Right hindlimb (tissue), 1 donor: ENCODE results near the gene PDYN.
"Not testable (repeated sequence)": the region's sequence is repeated elsewhere in the genome, so short reads cannot be mapped to it uniquely, and the experiment has no call there.

Experiments
- DNase-seq: peaks from one replicate; pipeline ENCODE4 v3.0.0-alpha.2; 2018

Gene PDYN

GRCh38 chr20:1993986-1994385 lies at the start of gene PDYN:
Gene PDYN (minus strand): TSS chr20:1994058. CDS start chr20:1983084, 10,974 bp downstream.
- no peak for DNase-seq

GRCh38 chr20:2042400-2042799 lies 48.5 kb upstream of the PDYN start:
- no peak for DNase-seq

DNA sequence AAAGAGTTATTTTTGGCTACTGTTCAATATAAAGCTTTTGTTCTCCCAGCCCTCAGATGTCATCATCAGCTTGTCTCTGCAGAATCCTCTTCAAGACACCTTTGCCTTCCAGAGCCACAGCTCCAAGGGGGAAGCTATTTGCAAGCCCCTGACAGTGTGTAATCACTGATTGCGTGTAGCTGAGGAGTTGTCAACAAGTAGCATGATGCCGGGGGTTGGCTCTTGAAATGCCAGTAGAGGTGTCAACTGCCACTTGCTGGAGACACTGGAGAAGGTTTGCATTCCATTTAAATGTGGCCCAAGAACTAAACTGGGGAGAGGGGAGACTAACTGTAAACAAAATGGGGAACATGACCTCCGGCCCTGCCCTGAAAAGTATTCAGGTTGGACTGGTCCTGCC lies 44.3 kb upstream of the PDYN start:
- no peak for DNase-seq

DNA sequence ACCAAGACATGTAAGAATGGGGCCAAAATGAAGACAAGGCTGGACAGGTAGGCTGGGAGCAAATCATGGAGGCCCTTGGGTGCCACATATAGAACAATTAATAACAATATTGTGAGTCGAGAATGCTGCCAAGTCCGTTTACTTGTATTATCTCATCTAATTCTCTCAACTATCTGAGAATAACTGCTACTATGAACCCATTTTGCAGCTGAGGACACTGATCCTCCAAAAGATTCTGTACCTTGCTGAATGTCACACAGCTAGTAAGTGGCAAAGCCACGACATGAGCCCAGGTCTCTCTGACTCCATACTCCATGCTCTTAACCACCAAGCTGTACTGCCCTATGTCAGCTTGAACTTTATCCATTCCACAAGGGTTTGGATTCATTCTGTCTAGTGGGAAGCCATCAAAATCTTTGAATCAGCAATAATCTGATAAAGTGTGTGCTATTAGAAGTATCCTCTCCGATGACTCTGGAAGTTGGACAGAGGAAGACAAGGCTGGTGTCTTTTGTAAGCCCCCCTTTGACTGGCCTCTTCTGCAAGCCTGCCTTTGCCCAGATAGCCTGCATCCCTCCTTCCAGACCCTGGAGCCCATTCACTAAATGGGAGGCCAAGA lies 43.5 kb upstream of the PDYN start:
- DNase-seq = no peak

GRCh38 chr20:2036357-2036756 lies 42.5 kb upstream of the PDYN start:
- not testable (repeated sequence) for DNase-seq

DNA sequence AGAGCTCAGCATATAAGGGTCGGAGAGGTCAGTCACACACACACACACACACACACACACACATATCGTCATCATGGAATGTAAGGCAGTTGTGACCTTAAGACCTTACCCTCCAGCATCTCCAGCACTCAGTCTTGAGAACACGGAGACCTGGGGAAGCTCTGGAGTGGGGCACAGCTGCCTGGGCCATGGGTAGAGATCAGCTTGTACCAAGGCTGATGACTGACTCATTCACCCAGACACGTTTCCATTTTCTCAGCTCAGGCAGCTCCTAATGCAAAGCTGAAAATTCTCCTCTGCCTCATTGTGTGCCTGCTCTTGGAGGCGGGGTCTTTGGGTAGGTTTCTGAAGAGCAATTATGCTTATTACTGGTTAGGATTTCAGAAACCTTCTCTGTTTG lies 38.3 kb upstream of the PDYN start:
- no peak for DNase-seq

DNA sequence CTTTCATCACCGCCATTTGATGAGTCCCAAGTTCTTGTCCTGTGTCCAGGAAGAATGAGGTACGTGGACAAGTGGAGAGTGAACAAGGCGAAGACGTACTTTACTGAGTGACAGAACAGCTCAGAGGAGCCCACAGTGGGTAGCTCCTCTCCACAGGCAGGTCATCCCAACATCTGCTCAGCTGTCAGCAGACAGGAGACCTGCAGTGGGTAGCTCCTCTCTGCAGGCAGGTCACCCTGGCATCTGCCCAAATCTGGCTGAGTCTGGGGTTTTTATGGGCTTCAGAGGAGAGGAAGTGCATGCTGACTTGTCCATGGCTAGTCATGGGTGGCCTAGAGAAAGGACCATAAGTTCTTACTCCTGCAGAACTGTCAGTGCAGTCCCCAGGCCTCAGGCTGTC lies 32.7 kb upstream of the PDYN start:
- DNase-seq = no peak

GRCh38 chr20:2026004-2026403 lies 32.1 kb upstream of the PDYN start:
- no peak for DNase-seq

GRCh38 chr20:2023151-2023550 lies 29.3 kb upstream of the PDYN start:
- no peak for DNase-seq

- DNase-seq = no peak
Measured at GRCh38 chr20:2022163-2022562, 28.3 kb upstream of the PDYN start.

- DNase-seq = no peak
Measured at GRCh38 chr20:2010533-2010932, 16.7 kb upstream of the PDYN start.

DNA sequence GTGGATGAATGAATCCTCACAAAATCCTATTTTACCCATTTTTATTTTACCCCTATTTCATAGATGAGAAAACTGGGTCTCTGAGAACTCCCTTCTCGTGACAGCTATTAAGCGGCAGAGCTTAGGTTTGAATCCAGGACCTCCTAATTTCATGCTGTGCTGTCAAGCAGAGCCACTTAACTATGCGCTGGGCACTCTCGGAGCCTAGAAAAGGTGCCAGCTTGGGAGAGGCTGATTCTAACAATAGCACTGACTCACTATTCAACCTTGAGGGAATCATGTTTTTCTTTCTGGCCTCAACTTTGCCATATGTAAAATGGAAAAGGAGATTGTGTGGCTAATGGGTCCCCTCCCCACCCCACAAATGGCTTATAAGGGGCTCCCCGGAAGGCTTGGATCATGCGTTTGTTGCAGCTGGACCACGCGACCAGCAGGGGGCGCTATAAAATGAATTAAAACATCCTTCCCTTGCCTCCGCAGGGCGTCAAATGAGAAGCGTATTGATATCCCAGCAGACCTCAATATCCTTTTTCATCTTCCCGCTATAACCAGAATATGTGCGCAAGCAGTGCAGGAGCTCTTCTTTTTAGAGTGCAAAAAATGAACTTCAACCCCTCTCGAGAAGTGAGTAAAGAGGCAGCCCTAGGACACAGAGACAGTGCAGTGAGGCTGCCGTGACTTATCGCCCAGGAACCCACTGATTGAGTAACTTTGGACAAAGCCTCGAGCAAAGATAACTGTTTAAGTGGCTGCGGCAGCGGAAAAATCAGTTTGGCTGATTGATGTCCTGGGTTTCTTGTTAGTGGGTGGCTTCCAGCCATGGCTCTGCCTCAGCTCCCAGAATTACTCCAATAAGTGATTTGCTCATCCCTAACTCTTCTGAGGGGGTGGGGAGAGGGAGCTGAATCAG lies 12.8 kb upstream of the PDYN start:
- no peak for DNase-seq

GRCh38 chr20:2005831-2006426 lies 12.1 kb upstream of the PDYN start:
- DNase-seq = peak; percentile 78

GRCh38 chr20:2005359-2005758 lies 11.5 kb upstream of the PDYN start:
- no peak for DNase-seq

DNA sequence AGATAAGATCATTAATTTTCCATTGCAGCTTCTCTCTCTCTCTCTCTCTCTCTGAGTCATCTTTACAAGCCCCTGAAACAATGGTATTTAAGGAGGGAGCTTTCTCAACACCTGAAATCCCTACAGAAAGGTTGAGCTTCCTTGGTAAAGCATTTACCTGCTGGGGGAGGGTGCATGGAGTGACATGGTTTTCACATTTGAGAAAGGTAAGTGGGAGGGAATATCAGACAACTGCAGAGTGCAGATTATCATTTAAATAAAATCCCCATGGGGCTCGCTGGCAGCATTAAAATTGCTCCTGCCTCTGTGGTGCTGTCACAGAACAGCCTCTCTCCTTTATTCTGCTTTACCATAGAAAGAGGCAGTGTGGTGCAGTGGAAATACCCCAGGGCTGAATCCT lies 10.3 kb upstream of the PDYN start:
- no peak for DNase-seq

GRCh38 chr20:2002365-2002764 lies 8.5 kb upstream of the PDYN start:
- DNase-seq = no peak

DNA sequence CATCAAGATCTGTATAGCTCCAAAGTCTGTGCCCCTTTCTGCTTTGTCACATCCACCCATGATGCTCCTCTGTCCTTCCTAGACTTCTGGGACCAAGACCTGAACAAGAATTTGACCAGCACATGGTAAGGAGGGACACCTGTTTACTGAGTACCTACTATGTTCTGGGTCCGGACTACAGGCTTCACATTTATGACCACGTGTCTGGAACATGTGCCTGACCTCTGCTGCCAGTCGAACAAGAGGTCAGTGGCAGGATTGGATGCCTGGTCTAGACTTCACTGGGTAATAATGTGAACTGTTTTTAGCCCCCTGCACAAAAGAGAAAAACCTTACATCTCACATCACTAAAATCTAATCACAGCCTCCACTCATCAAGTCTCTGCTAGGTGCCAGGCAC lies 7.3 kb upstream of the PDYN start:
- DNase-seq = no peak

- no peak for DNase-seq
Measured at GRCh38 chr20:2000285-2000684, 6.4 kb upstream of the PDYN start.

GRCh38 chr20:1998715-1999114 lies 4.9 kb upstream of the PDYN start:
- no peak for DNase-seq

GRCh38 chr20:1998193-1998520 lies 4.3 kb upstream of the PDYN start:
- no peak for DNase-seq

- DNase-seq = no peak
Measured at GRCh38 chr20:1997483-1998192, 3.8 kb upstream of the PDYN start.

DNA sequence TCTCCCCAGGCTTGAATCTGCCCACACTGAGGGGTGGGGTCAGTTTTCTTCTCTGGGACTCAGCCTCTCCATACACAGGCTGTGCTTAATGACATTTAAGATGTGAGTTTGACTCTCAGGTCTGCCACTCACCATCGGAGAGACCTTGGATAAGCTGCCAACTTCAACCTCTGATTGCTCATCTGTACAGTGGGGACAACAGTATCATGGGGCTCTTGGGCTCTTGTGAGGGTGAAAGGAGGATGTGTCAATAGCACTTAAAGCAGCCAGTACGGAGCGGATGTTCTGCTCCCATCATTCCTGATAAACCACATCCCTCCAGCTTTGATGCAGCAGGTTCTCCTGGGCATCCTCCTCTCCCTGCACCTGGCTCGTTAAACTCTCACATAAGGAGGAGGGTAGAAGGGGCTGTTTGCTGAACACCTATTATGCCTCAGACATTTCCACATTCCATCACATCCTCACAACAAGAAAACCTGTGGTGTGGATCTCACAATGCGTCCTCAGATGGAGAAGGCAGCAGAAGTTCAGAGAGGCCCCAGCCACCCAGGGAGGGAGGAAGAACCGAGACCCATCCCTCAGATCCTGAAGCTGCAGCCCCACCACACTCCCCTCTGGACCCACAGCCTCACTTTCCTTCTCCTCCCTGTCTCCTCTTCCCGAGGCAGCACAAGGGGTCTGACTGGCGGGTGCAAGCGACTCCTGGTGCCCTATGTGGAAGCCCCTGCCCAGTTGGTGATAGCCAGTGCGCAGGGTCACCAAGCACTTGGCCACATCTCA lies 1.9 kb upstream of the PDYN start:
- no peak for DNase-seq

DNA sequence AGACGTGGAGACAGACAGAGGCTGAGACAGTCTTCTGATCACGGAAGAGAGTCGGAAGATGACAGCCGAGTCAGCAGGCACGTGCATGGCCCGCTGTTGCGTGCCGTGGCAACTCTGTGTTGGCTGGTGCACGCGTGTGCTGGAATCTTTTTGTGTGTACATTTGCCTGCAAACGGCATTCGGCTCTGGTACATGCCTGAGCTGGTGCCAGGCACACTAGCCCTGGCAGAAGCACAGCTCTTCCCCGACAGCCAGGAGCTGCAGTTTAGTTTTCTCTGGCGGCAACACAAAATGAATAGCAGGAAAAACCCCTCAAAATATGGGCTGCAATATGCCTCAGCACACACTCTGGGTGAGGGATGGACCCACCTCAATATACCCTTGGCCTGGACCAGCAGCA lies 769 bp upstream of the PDYN start:
- DNase-seq = no peak
